ENCODE measurements around the gene TOPORS. TPM values are rescaled to one million over a fixed set of nuclear protein-coding genes. Genes with fewer than 3 reads are reported as not detected.

Gene TOPORS
- total RNA-seq, 4 donors from 2014 or later = 19.5 to 23.4 (median 22.5) TPM

- Histone ChIP-seq H3K4me3 (no peak overlapping the region), H3K27ac (no peak overlapping the region), H3K36me3 (peaks cover 0 to 80% (median 0%) of the 10 kb centered on the region in 3 donors), H3K4me1 (no peaks in the 10 kb centered on the region), H3K27me3 (no peaks in the 10 kb centered on the region), H3K9me3 (no peaks in the 10 kb centered on the region)
- no peak for TF ChIP-seq EP300 (IDR thresholded peaks at IDR 0.05)
- TF ChIP-seq CTCF (IDR thresholded peaks at IDR 0.05) = no peak
- TF ChIP-seq POLR2A (IDR thresholded peaks at IDR 0.05) = no peak
- no peak for DNase-seq (ENCODE audit: low spot score in 2 of 2)
These were observed 54.5 kb downstream of the TOPORS start for GRCh38 chr9:32497921-32498320.

- no peaks in the 10 kb centered on the region for H3K27me3 ChIP-seq
- peaks cover 0 to 78% (median 8%) of the 10 kb centered on the region in 3 donors for H3K36me3 ChIP-seq
- H3K27ac ChIP-seq = no peak overlapping the region
- no peak for DNase-seq (ENCODE audit: low spot score in 2 of 2)
- no peaks in the 10 kb centered on the region for H3K4me1 ChIP-seq
- H3K4me3 ChIP-seq = no peak overlapping the region
- no peaks in the 10 kb centered on the region for H3K9me3 ChIP-seq
- 70 to 76% methylated on average over 3 of the region's 3 CpGs for WGBS, 2 donors
- TF ChIP-seq POLR2A (IDR thresholded peaks at IDR 0.05) = no peak
- no peak for TF ChIP-seq EP300 (IDR thresholded peaks at IDR 0.05)
- TF ChIP-seq CTCF (IDR thresholded peaks at IDR 0.05) = no peak
These were observed 61.8 kb downstream of the TOPORS start for GRCh38 chr9:32490601-32491000.

Other genes starting within 250 kb of the TOPORS start
- gene ACO1, start 167.9 kb downstream of the TOPORS start, total RNA-seq = 10 to 100 TPM; 33.7 to 62.4 (median 45.4) TPM
- 10 to 100 TPM in 1 of 4 donors, 1 to 10 TPM in 3; 8.2 to 16.0 (median 9.3) TPM for gene RIGI, start 26.4 kb downstream of the TOPORS start, total RNA-seq
- 10 to 100 TPM in 1 of 4 donors, 1 to 10 TPM in 3; 5.3 to 18.1 (median 6.8) TPM for gene SMIM27, start 259 bp downstream of the TOPORS start, total RNA-seq
- gene NDUFB6, start 20.6 kb upstream of the TOPORS start, total RNA-seq = 10 to 100 TPM; 36.9 to 71.7 (median 56.7) TPM
- gene TAF1L, start 83.1 kb upstream of the TOPORS start, total RNA-seq = under 1 TPM in 2 of 4 donors, not detected in 2; under 0.01 to 0.21 TPM
- 10 to 100 TPM in 3 of 4 donors, 1 to 10 TPM in 1; 7.5 to 18.6 (median 14.1) TPM for gene TMEM215, start 231.0 kb upstream of the TOPORS start, total RNA-seq

Measured in tibial nerve (tissue), 4 donors.